SK-N-SH treated with all-trans-retinoic acid at 6 μM for 48 hours (cell line): Measurements from ENCODE around the gene DDX11.
"Not testable (repeated sequence)": the region's sequence is repeated elsewhere in the genome, so short reads cannot be mapped to it uniquely, and the experiment has no call there.

Experiments
- ATAC-seq: fragments of 200-7000 bp; cut with Tn5 transposase; 3 replicates; pipeline ENCODE4 v1.9.1; 2020; ENCODE audit warnings: mild to moderate bottlenecking, moderate library complexity
- ARNTL ChIP-seq: fragments of 450-650 bp; formaldehyde crosslinking; IDR thresholded peaks from 2 replicates; pipeline ENCODE4 v1.5.0; 2020; ENCODE audit warnings: low read depth, mild to moderate bottlenecking, moderate library complexity, borderline replicate concordance
- BACH2 ChIP-seq: fragments of 250-450 bp; sonication (Bioruptor Pico); IDR thresholded peaks from 2 replicates; pipeline ENCODE4 v1.9.0; 2021; ENCODE audit warnings: mild to moderate bottlenecking, borderline replicate concordance
- CSRNP3 ChIP-seq: fragments of 250-450 bp; sonication (Bioruptor Pico); IDR thresholded peaks from 2 replicates; pipeline ENCODE4 v1.5.1; 2021; ENCODE audit warnings: mild to moderate bottlenecking, moderate library complexity
- ESRRG ChIP-seq: fragments of 250-450 bp; sonication (Bioruptor Pico); IDR thresholded peaks from 2 replicates; pipeline ENCODE4 v1.6.1; 2021; ENCODE audit warnings: mild to moderate bottlenecking
- ISL1 ChIP-seq: fragments of 250-450 bp; sonication (Bioruptor Pico); IDR thresholded peaks from 2 replicates; pipeline ENCODE4 v2.1.2; 2022; ENCODE audit warnings: mild to moderate bottlenecking, moderate library complexity
- OSR1 ChIP-seq: fragments of 250-450 bp; sonication (Bioruptor Pico); IDR thresholded peaks from 2 replicates; pipeline ENCODE4 v1.8.0; 2022; ENCODE audit warnings: moderate library complexity, mild to moderate bottlenecking, inconsistent platforms
- ZC3H10 ChIP-seq: fragments of 250-450 bp; sonication (Bioruptor Pico); IDR thresholded peaks from 2 replicates; pipeline ENCODE4 v1.5.1; 2021; ENCODE audit warnings: mild to moderate bottlenecking, moderate library complexity
- ZFP30 ChIP-seq: fragments of 450-650 bp; formaldehyde crosslinking; IDR thresholded peaks from 2 replicates; pipeline ENCODE4 v1.5.0; 2022; ENCODE audit warnings: mild to moderate bottlenecking, moderate library complexity
- ZNF70 ChIP-seq: fragments of 450-650 bp; formaldehyde crosslinking; IDR thresholded peaks from 2 replicates; pipeline ENCODE4 v1.5.0; 2020; ENCODE audit warnings: mild to moderate bottlenecking, moderate library complexity
- ZNF8 ChIP-seq: fragments of 450-650 bp; formaldehyde crosslinking; IDR thresholded peaks from 2 replicates; pipeline ENCODE4 v1.5.0; 2020; ENCODE audit warnings: mild to moderate bottlenecking, moderate library complexity

DDX11 gene

GRCh38 chr12:31122481-31122880, 48.8 kb downstream of the DDX11 start:
- no peak for TF ChIP-seq CSRNP3 (CRISPR knock-in tag)
- TF ChIP-seq ZNF8 = no peak
- TF ChIP-seq ISL1 = no peak
- no peak for TF ChIP-seq OSR1 (CRISPR knock-in tag)
- TF ChIP-seq BACH2 = no peak
- TF ChIP-seq ZC3H10 = no peak
- no peak for TF ChIP-seq ARNTL (CRISPR knock-in tag)
- no peak for TF ChIP-seq ZNF70 (CRISPR knock-in tag)
- no peak for TF ChIP-seq ZFP30 (CRISPR knock-in tag)
- TF ChIP-seq ESRRG (CRISPR knock-in tag) = no peak
- ATAC-seq = no peak

GRCh38 chr12:31124158-31124557, 50.5 kb downstream of the DDX11 start:
- not testable (repeated sequence) for ATAC-seq

DNA sequence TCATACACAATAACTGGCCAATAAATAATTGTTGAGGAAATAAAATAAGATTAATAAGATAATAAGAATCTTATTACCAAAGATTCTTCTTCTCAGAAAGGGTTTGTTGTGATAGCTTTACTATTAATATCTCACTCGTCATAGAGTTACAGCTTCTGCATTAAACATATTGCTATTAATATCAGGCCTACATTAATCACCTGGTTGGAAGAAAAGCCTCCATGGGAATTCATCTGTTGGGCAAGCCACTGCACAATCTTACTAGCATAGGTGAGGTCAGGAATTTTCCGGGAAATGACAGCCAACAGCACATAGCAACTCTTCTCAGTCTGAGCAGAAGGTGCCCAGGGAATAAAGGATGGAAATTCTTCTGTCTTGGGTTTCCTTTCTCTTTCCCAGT, 51.5 kb downstream of the DDX11 start:
- not testable (repeated sequence) for ATAC-seq

- ATAC-seq = not testable (repeated sequence)
These were observed 53.7 kb downstream of the DDX11 start for GRCh38 chr12:31127209-31127848.

DNA sequence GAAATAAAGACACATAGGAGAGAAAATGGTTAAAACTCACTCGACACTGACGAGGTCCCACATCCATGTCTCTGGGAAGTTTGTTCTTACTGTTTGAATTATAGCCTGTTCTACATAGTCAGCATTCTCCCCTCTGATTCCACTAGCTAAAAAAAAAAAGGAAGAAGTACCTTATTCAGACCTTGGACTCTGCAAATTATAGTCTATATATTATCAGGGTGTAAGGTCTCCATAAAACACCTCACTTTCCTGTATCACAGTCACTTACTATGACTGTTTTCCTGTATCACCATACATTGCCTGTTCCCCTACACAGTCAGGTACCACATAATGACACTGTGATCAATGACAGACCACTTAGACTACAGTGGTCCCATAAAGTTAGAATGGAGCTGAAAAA, 62.9 kb downstream of the DDX11 start:
- ATAC-seq = not testable (repeated sequence)

DNA sequence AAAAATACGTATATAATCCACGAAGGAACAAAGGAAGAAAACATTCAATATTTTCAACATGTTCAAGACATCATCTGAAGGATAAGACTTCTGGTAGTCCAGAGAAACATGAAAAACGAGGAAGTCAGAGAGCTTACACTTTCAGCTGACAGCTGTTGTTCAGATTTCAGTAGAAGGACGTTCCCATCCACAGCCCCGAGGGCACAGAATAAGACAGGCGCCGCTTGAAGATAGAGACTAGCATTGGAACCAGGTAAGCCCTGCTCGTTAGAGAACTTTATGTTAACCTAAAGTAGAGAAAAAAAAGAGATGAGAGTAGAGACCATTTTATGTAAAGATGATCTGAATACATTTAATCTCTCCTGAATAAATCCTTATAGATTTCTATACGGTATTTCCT, 71.1 kb downstream of the DDX11 start:
- ATAC-seq = not testable (repeated sequence)

GRCh38 chr12:31145296-31145695, 71.6 kb downstream of the DDX11 start:
- ATAC-seq = not testable (repeated sequence)

- ATAC-seq = not testable (repeated sequence)
These were observed 73.8 kb downstream of the DDX11 start for GRCh38 chr12:31147415-31147814.

- not testable (repeated sequence) for ATAC-seq
These were observed 77.1 kb downstream of the DDX11 start for GRCh38 chr12:31150766-31151165.
